HG03045 (cell line): Measurements from ENCODE around the gene ZNF469.

ENCODE experiments used
- ATAC-seq: cut with Tn5 transposase; IDR thresholded peaks from one replicate; pipeline ENCODE4 v1.9.1; 2021; ENCODE audit warnings: mild to moderate bottlenecking, moderate library complexity; ENCODE audit not compliant: unreplicated experiment

The ZNF469 gene

GRCh38 chr16:88421871-88422433 is 39.2 kb downstream of the ZNF469 start:
- ATAC-seq: no peak

- no peak for ATAC-seq
These were observed 40.1 kb downstream of the ZNF469 start for GRCh38 chr16:88422733-88423447.

GRCh38 chr16:88423448-88423850 is 40.7 kb downstream of the ZNF469 start:
- no peak for ATAC-seq

- ATAC-seq: no peak
These were observed 42.0 kb downstream of the ZNF469 start for GRCh38 chr16:88424587-88425235.

- no peak for ATAC-seq
These were observed 43.3 kb downstream of the ZNF469 start for GRCh38 chr16:88426018-88426417.

GRCh38 chr16:88427376-88427775 is 44.6 kb downstream of the ZNF469 start:
- no peak for ATAC-seq

- no peak for ATAC-seq
These were observed 45.4 kb downstream of the ZNF469 start for GRCh38 chr16:88428156-88428555.

GRCh38 chr16:88428616-88429386 is 46.0 kb downstream of the ZNF469 start:
- ATAC-seq: no peak

GRCh38 chr16:88429387-88430184 is 46.8 kb downstream of the ZNF469 start:
- ATAC-seq: no peak

GRCh38 chr16:88430185-88430523 is 47.4 kb downstream of the ZNF469 start:
- ATAC-seq: no peak

- no peak for ATAC-seq
These were observed 48.0 kb downstream of the ZNF469 start for GRCh38 chr16:88430524-88431446.

- no peak for ATAC-seq
These were observed 48.9 kb downstream of the ZNF469 start for GRCh38 chr16:88431651-88432050.

GRCh38 chr16:88432174-88432573 is 49.4 kb downstream of the ZNF469 start:
- no peak for ATAC-seq
